ENCODE measurements around the gene ERCC2. TPM values are rescaled to one million over a fixed set of nuclear protein-coding genes. Genes with fewer than 3 reads are reported as not detected.
A peak's percentile ranks its signal among the peaks of the same experiment; 100 is the strongest.

ERCC2 gene
- polyA plus RNA-seq, 1 donor (not counting 4 experiments of a cell fraction or from before 2014, with no cell fraction given), result 27.6 TPM

- FAIRE-seq (no peak), DNase-seq (ENCODE audit: low read depth, low spot score) (no peak)
- no peak overlapping the region for H2AFZ ChIP-seq (ENCODE audit: control insufficient read depth, low read length)
- H3K9me1 ChIP-seq (ENCODE audit: control insufficient read depth, extremely low read depth, insufficient read depth, low read length), result no peaks in the 10 kb centered on the region
- H3K36me3 ChIP-seq (ENCODE audit: control insufficient read depth in 2 of 2, extremely low read depth in 1 of 2, insufficient read depth in 2 of 2, low read length in 2 of 2), result peaks cover 0 to 13% of the 10 kb centered on the region in 2 experiments
- peak overlapping the region; percentile 96 to 98 (median 97) for H3K4me3 ChIP-seq (ENCODE audit: control insufficient read depth in 2 of 3, extremely low read depth in 1 of 3, insufficient read depth in 2 of 3, low read depth in 1 of 3, low read length in 3 of 3)
- H3K9me3 ChIP-seq (ENCODE audit: control insufficient read depth, low read depth, low read length), result no peaks in the 10 kb centered on the region
- peak overlapping the region; percentile 97 for H3K9ac ChIP-seq (ENCODE audit: control insufficient read depth, extremely low read depth, insufficient read depth, low read length)
- peaks cover 42% of the 10 kb centered on the region for H3K79me2 ChIP-seq (ENCODE audit: control insufficient read depth, insufficient read depth, low read length)
- dilution Hi-C loops (cut with MboI; ENCODE audit: extremely low pct_ligation_motif_present, low sequenced_read_pairs), result no loop called here
- no peaks in the 10 kb centered on the region for H3K27me3 ChIP-seq (ENCODE audit: control insufficient read depth, extremely low read depth, insufficient read depth, low read length)
- peak overlapping the region; percentile 86 for H3K4me2 ChIP-seq (ENCODE audit: control insufficient read depth, extremely low read depth, insufficient read depth, low read depth, low read length)
- H4K20me1 ChIP-seq (ENCODE audit: control insufficient read depth, extremely low read depth, insufficient read depth, low read length), result no peaks in the 10 kb centered on the region
- peaks cover 20% of the 10 kb centered on the region for H3K4me1 ChIP-seq (ENCODE audit: control insufficient read depth, extremely low read depth, insufficient read depth, low read length)
- H3K27ac ChIP-seq (ENCODE audit: control insufficient read depth, insufficient read depth, low read length), result peak overlapping the region; percentile 97
- TF ChIP-seq CTCF (optimal IDR thresholded peaks at IDR 0.05 in 1 of 3, IDR thresholded peaks at IDR 0.05 in 1 of 3, conservative IDR thresholded peaks at IDR 0.05 in 1 of 3; ENCODE audit: extremely low read depth in 1 of 3, insufficient read depth in 2 of 3, low read length in 3 of 3), result no peak
- no peak for TF ChIP-seq EZH2 (IDR thresholded peaks at IDR 0.05; ENCODE audit: low read length)
Observed at GRCh38 chr19:45407091-45407375, 36.7 kb upstream of the ERCC2 start.

GRCh38 chr19:45406226-45407090, 36.1 kb upstream of the ERCC2 start, which contains the start of gene POLR1G:
Gene POLR1G, plus strand, starts transcription at chr19:45406644. Its CDS starts 53 bp downstream, at chr19:45406697.
- Histone ChIP-seq H3K79me2 (ENCODE audit: control insufficient read depth, insufficient read depth, low read length) (peaks cover 47% of the 10 kb centered on the region), H3K4me1 (ENCODE audit: control insufficient read depth, extremely low read depth, insufficient read depth, low read length) (peaks cover 24% of the 10 kb centered on the region), H3K4me2 (ENCODE audit: control insufficient read depth, extremely low read depth, insufficient read depth, low read depth, low read length) (peak within 1 kb of the TSS; percentile 86), H3K36me3 (ENCODE audit: control insufficient read depth in 2 of 2, extremely low read depth in 1 of 2, insufficient read depth in 2 of 2, low read length in 2 of 2) (peaks cover 0 to 16% of the 10 kb centered on the region in 2 experiments), H3K27ac (ENCODE audit: control insufficient read depth, insufficient read depth, low read length) (peak within 1 kb of the TSS; percentile 97), H3K9me1 (ENCODE audit: control insufficient read depth, extremely low read depth, insufficient read depth, low read length) (no peaks in the 10 kb centered on the region), H4K20me1 (ENCODE audit: control insufficient read depth, extremely low read depth, insufficient read depth, low read length) (no peaks in the 10 kb centered on the region), H3K27me3 (ENCODE audit: control insufficient read depth, extremely low read depth, insufficient read depth, low read length) (no peaks in the 10 kb centered on the region), H2AFZ (ENCODE audit: control insufficient read depth, low read length) (peak within 1 kb of the TSS; percentile 56), H3K9me3 (ENCODE audit: control insufficient read depth, low read depth, low read length) (no peaks in the 10 kb centered on the region), H3K4me3 (ENCODE audit: control insufficient read depth in 2 of 3, extremely low read depth in 1 of 3, insufficient read depth in 2 of 3, low read depth in 1 of 3, low read length in 3 of 3) (peak within 1 kb of the TSS; percentile 96 to 98 (median 97)), H3K9ac (ENCODE audit: control insufficient read depth, extremely low read depth, insufficient read depth, low read length) (peak within 1 kb of the TSS; percentile 97)
- FAIRE-seq (peak; percentile 71), DNase-seq (ENCODE audit: low read depth, low spot score) (no peak)
- dilution Hi-C loops (cut with MboI; ENCODE audit: extremely low pct_ligation_motif_present, low sequenced_read_pairs), result no loop called here
- TF ChIP-seq CTCF (optimal IDR thresholded peaks at IDR 0.05 in 1 of 3, IDR thresholded peaks at IDR 0.05 in 1 of 3, conservative IDR thresholded peaks at IDR 0.05 in 1 of 3; ENCODE audit: extremely low read depth in 1 of 3, insufficient read depth in 2 of 3, low read length in 3 of 3), result no peak
- TF ChIP-seq EZH2 (IDR thresholded peaks at IDR 0.05; ENCODE audit: low read length), result no peak

All from keratinocyte (primary cell).